ENCODE results near the gene SPATA9. TPM values are rescaled to one million over a fixed set of nuclear protein-coding genes. Genes with fewer than 3 reads are reported as not detected.

The SPATA9 gene
- polyA plus RNA-seq, 1 experiment, result 0.53 TPM

- Histone ChIP-seq H3K27me3 (ENCODE audit: control insufficient read depth, insufficient read depth, low read length) (no peaks in the 10 kb centered on the region), H3K36me3 (ENCODE audit: control insufficient read depth, insufficient read depth, low read length) (no peaks in the 10 kb centered on the region), H3K4me3 (ENCODE audit: low read depth, low read length) (no peak overlapping the region)
- peak; percentile 84 for DNase-seq (ENCODE audit: low read depth)
- CTCF ChIA-PET, result interaction anchor here (0.6 to 1.6 kb wide), 10 partner anchors 10 to 624 kb away, joined by 3 to 6 read pairs (median 3); partner anchors contain the start of gene RFESD
- no peak for TF ChIP-seq CTCF (IDR thresholded peaks at IDR 0.05; ENCODE audit: insufficient read depth, low read depth, low read length)
- POLR2A ChIA-PET, result interaction anchor here (0.6 to 0.8 kb wide), 5 partner anchors 36 to 108 kb away, joined by 3 to 7 read pairs (median 4); no protein-coding TSS in a partner anchor
Measured at GRCh38 chr5:95725937-95726810, 43.4 kb upstream of the SPATA9 start.

GRCh38 chr5:95725071-95725820 is 42.5 kb upstream of the SPATA9 start:
- ChIA-PET CTCF (interaction anchor here (0.6 to 1.6 kb wide), 6 partner anchors 11 to 625 kb away, joined by 3 to 4 read pairs (median 3); partner anchors contain the start of gene RFESD), POLR2A (interaction anchor here (0.6 to 0.8 kb wide), 5 partner anchors 55 to 529 kb away, joined by 3 to 7 read pairs (median 3); no protein-coding TSS in a partner anchor)
- no peak for TF ChIP-seq CTCF (IDR thresholded peaks at IDR 0.05; ENCODE audit: insufficient read depth, low read depth, low read length)
- no peaks in the 10 kb centered on the region for H3K27me3 ChIP-seq (ENCODE audit: control insufficient read depth, insufficient read depth, low read length)
- H3K4me3 ChIP-seq (ENCODE audit: low read depth, low read length), result no peak overlapping the region
- no peaks in the 10 kb centered on the region for H3K36me3 ChIP-seq (ENCODE audit: control insufficient read depth, insufficient read depth, low read length)
- peak; percentile 35 for DNase-seq (ENCODE audit: low read depth)

- ChIA-PET POLR2A (interaction anchor here (0.6 kb wide), 1 partner anchor 420 kb away, joined by 3 read pairs; no protein-coding TSS in a partner anchor), CTCF (interaction anchor here (0.7 to 1.5 kb wide), 2 partner anchors 11 to 71 kb away, joined by 3 read pairs; no protein-coding TSS in a partner anchor)
- Histone ChIP-seq H3K4me3 (ENCODE audit: low read depth, low read length) (no peak overlapping the region), H3K36me3 (ENCODE audit: control insufficient read depth, insufficient read depth, low read length) (no peaks in the 10 kb centered on the region), H3K27me3 (ENCODE audit: control insufficient read depth, insufficient read depth, low read length) (no peaks in the 10 kb centered on the region)
- no peak for TF ChIP-seq CTCF (IDR thresholded peaks at IDR 0.05; ENCODE audit: insufficient read depth, low read depth, low read length)
- peak; percentile 21 for DNase-seq (ENCODE audit: low read depth)
Measured at GRCh38 chr5:95723632-95724369, 41.0 kb upstream of the SPATA9 start.

GRCh38 chr5:95721582-95722295 is 38.9 kb upstream of the SPATA9 start:
- no peaks in the 10 kb centered on the region for H3K36me3 ChIP-seq (ENCODE audit: control insufficient read depth, insufficient read depth, low read length)
- H3K27me3 ChIP-seq (ENCODE audit: control insufficient read depth, insufficient read depth, low read length), result no peaks in the 10 kb centered on the region
- TF ChIP-seq CTCF (IDR thresholded peaks at IDR 0.05; ENCODE audit: insufficient read depth, low read depth, low read length), result no peak
- DNase-seq (ENCODE audit: low read depth), result no peak
- no peak overlapping the region for H3K4me3 ChIP-seq (ENCODE audit: low read depth, low read length)
- ChIA-PET POLR2A (interaction anchor here (0.6 to 0.7 kb wide), 3 partner anchors 12 to 533 kb away, joined by 3 to 6 read pairs (median 5); no protein-coding TSS in a partner anchor), CTCF (interaction anchor here (1.4 to 1.6 kb wide), 2 partner anchors 57 to 78 kb away, joined by 5 to 7 read pairs; no protein-coding TSS in a partner anchor)

All from BJ (cell line).